HCT116 (cell line): Measurements from ENCODE around the gene GABRR3. TPM values are rescaled to one million over a fixed set of nuclear protein-coding genes. Genes with fewer than 3 reads are reported as not detected.

Source experiments
- ATAC-seq: fragments of 200-7000 bp; cut with Tn5 transposase; 2 replicates; pipeline ENCODE4 v1.9.1; 2020; ENCODE audit warnings: mild to moderate bottlenecking, moderate library complexity
- BruUV-seq: library from RNA; stranded (reverse); fragments of 400-500 nt; replicated peaks from 2 replicates; lab custom pipeline; 2021; lab: Mats Ljungman, UMichigan
- CTCF ChIA-PET: fragments of 300-600 bp; sonication (Branson Sonifier 250); formaldehyde crosslinking; loops from one replicate; lab custom pipeline; 2021; ENCODE audit warnings: antibody characterized with exemption; lab: Charles Lee
- POLR2A ChIA-PET: fragments of 300-600, 350-600 bp; sonication (Branson Sonifier 250); formaldehyde crosslinking; loops from one replicate; lab custom pipeline; 2021; ENCODE audit warnings: antibody characterized with exemption; lab: Charles Lee
- RAD21 ChIA-PET, 2 experiments: fragments of 300-600 bp; sonication (Branson Sonifier 250); formaldehyde crosslinking; loops; one replicate each; lab custom pipeline; 2023; ENCODE audit warnings: low total read pairs in 2 of 2; ENCODE audit not compliant: uncharacterized antibody in 2 of 2, unreplicated experiment in 2 of 2, low non-redundant PET in 1 of 2; lab: Charles Lee
- DNase-seq: peaks from one replicate; pipeline ENCODE4 v3.0.0-alpha.2; 2010; ENCODE audit warnings: low read depth, low spot score
- H2AFZ ChIP-seq: fragments of 200-600 bp; shearing (Covaris generic), sonication (generic); 2 replicates; pipeline ENCODE4 v1.6.1; 2017; ENCODE audit warnings: low read depth, mixed run types, mixed read lengths, antibody characterized with exemption, low read length; ENCODE audit not compliant: poor library complexity, severe bottlenecking
- H3K27ac ChIP-seq: 2 replicates; pipeline ENCODE4 v1.5.1; 2012; ENCODE audit warnings: low read depth, low read length
- H3K27me3 ChIP-seq: fragments of 200-600 bp; sonication (generic); 2 replicates; pipeline ENCODE4 v1.6.1; 2016; ENCODE audit warnings: mixed run types, low read length, mixed read lengths; ENCODE audit not compliant: insufficient read depth
- H3K36me3 ChIP-seq, 2 experiments: fragments of 200-500 bp in 1 of 2; fragments of 200-600 bp in 1 of 2; sonication (Bioruptor generic) in 1 of 2; sonication (generic) in 1 of 2; 2 replicates each; pipeline versions ENCODE4 v1.5.1 to v1.6.1; 2014 to 2016; ENCODE audit warnings: low read length in 2 of 2, inconsistent platforms in 1 of 2, mixed read lengths in 1 of 2, mixed run types in 1 of 2; ENCODE audit not compliant: insufficient read depth in 2 of 2, control insufficient read depth in 1 of 2
- H3K4me1 ChIP-seq, 2 experiments: fragments of 200-600 bp in 1 of 2; sonication (generic) in 1 of 2; 2 replicates each; pipeline versions ENCODE4 v1.5.1 to v1.6.1; 2012 to 2017; ENCODE audit warnings: low read length in 2 of 2, inconsistent platforms in 1 of 2, mild to moderate bottlenecking in 1 of 2, mixed read lengths in 1 of 2, mixed run types in 1 of 2, moderate library complexity in 1 of 2; ENCODE audit not compliant: insufficient read depth in 2 of 2, control insufficient read depth in 1 of 2
- H3K4me2 ChIP-seq: fragments of 200-600 bp; sonication (generic); 2 replicates; pipeline ENCODE4 v1.6.1; 2017; ENCODE audit warnings: mixed run types, low read length, mixed read lengths
- H3K4me3 ChIP-seq, 2 experiments: fragments of 200-600 bp in 1 of 2; sonication (generic) in 1 of 2; replicated peaks in 1 of 2; 2 replicates each; pipeline ENCODE4 v1.5.1; 2011 to 2016; ENCODE audit warnings: low read length in 2 of 2, control low read depth in 1 of 2, low read depth in 1 of 2, mild to moderate bottlenecking in 1 of 2, mixed read lengths in 1 of 2, mixed run types in 1 of 2
- H3K79me2 ChIP-seq: fragments of 200-600 bp; sonication (generic); 2 replicates; pipeline ENCODE4 v1.6.1; 2017; ENCODE audit warnings: mild to moderate bottlenecking, mixed run types, low read length, moderate library complexity, mixed read lengths; ENCODE audit not compliant: insufficient read depth
- H3K9ac ChIP-seq: fragments of 200-600 bp; sonication (generic); 2 replicates; pipeline ENCODE4 v1.6.1; 2016; ENCODE audit warnings: low read length, mixed read lengths
- H3K9me2 ChIP-seq: fragments of 200-600 bp; sonication (generic), shearing (Covaris generic); 2 replicates; pipeline ENCODE4 v1.6.1; 2017; ENCODE audit warnings: mixed run types, mild to moderate bottlenecking, moderate library complexity; ENCODE audit not compliant: insufficient read depth
- H3K9me3 ChIP-seq, 2 experiments: fragments of 200-500 bp in 1 of 2; fragments of 200-600 bp in 1 of 2; sonication (Bioruptor generic) in 1 of 2; sonication (generic) in 1 of 2; 2 replicates each; pipeline ENCODE4 v1.6.1; 2014 to 2017; ENCODE audit warnings: low read length in 2 of 2, mixed read lengths in 2 of 2, inconsistent platforms in 1 of 2, low read depth in 1 of 2, mild to moderate bottlenecking in 1 of 2, mixed run types in 1 of 2, moderate library complexity in 1 of 2; ENCODE audit not compliant: control insufficient read depth in 1 of 2, insufficient read depth in 1 of 2
- H4K20me1 ChIP-seq: fragments of 200-600 bp; sonication (generic), shearing (Covaris generic); 2 replicates; pipeline ENCODE4 v1.6.1; 2017; ENCODE audit warnings: mixed run types, mild to moderate bottlenecking, moderate library complexity; ENCODE audit not compliant: insufficient read depth
- ATF3 ChIP-seq: IDR thresholded peaks from 2 replicates; pipeline ENCODE4 v1.6.1; 2012
- CTCF ChIP-seq, 3 experiments: fragments of 200-600 bp in 1 of 3; sonication (generic) in 1 of 3; IDR thresholded peaks in 2 of 3; conservative IDR thresholded peaks in 1 of 3; 2 replicates each; pipeline ENCODE4 v1.5.1; 2012 to 2017; ENCODE audit warnings: low read depth in 2 of 3, low read length in 2 of 3, antibody characterized with exemption in 1 of 3, borderline replicate concordance in 1 of 3, control low read depth in 1 of 3, mild to moderate bottlenecking in 1 of 3, mixed read lengths in 1 of 3, mixed run types in 1 of 3, moderate library complexity in 1 of 3; ENCODE audit not compliant: insufficient read depth in 1 of 3
- ELF1 ChIP-seq: IDR thresholded peaks from 2 replicates; pipeline ENCODE4 v1.6.1; 2012; ENCODE audit warnings: low read depth, borderline replicate concordance
- JUND ChIP-seq: IDR thresholded peaks from 2 replicates; pipeline ENCODE4 v1.6.1; 2012
- MAX ChIP-seq: IDR thresholded peaks from 2 replicates; pipeline ENCODE4 v1.6.1; 2012
- POLR2A ChIP-seq: IDR thresholded peaks from 2 replicates; pipeline ENCODE4 v1.7.0; 2011; ENCODE audit warnings: borderline replicate concordance; ENCODE audit not compliant: insufficient read depth, insufficient read length; ENCODE audit errors: extremely low read depth
- SIN3A ChIP-seq: IDR thresholded peaks from 2 replicates; pipeline ENCODE4 v1.6.1; 2012; ENCODE audit warnings: low read depth
- SP1 ChIP-seq: IDR thresholded peaks from 2 replicates; pipeline ENCODE4 v1.6.1; 2012; ENCODE audit warnings: low read depth
- SRF ChIP-seq: IDR thresholded peaks from 2 replicates; pipeline ENCODE4 v1.6.1; 2012; ENCODE audit warnings: low read depth
- TCF7L2 ChIP-seq: IDR thresholded peaks from 2 replicates; pipeline ENCODE4 v1.7.0; 2011; ENCODE audit warnings: borderline replicate concordance, inconsistent platforms; ENCODE audit not compliant: insufficient read depth, insufficient read length; ENCODE audit errors: extremely low read depth
- ZFX ChIP-seq: fragments of 450-650 bp; IDR thresholded peaks from 2 replicates; pipeline ENCODE4 v1.6.1; 2017
- ZNF274 ChIP-seq: fragments of 200-500 bp; sonication (Bioruptor generic); IDR thresholded peaks from 2 replicates; pipeline ENCODE4 v1.6.1; 2014; ENCODE audit warnings: mild to moderate bottlenecking, low read depth, low read length, inconsistent platforms
- intact Hi-C: fragments of 100-400 bp; cut with micrococcal nuclease; formaldehyde crosslinking; loops from 2 replicates; pipeline ENCODE4 v1.10.0; 2022
- total RNA-seq: library from RNA; stranded (reverse); gene quantifications from one replicate; pipeline ENCODE4 v1.2.1, GENCODE V29; 2021; ENCODE audit not compliant: unreplicated experiment

Gene GABRR3
- total RNA-seq, 1 experiment from 2014 or later: not detected

- TF ChIP-seq CTCF (IDR thresholded peaks at IDR 0.05 in 2 of 3, conservative IDR thresholded peaks at IDR 0.05 in 1 of 3; ENCODE audit: borderline replicate concordance in 1 of 3, insufficient read depth in 1 of 3, low read depth in 2 of 3, low read length in 2 of 3) (no peak), ZNF274 (no peak), SP1 (no peak), ELF1 (no peak), POLR2A (no peak), ATF3 (no peak), JUND (no peak)
Measured at GRCh38 chr3:98027085-98027446, 8.0 kb downstream of the GABRR3 start (continued).

- Histone ChIP-seq H3K27me3 (no peaks in the 10 kb centered on the region), H3K9me2 (no peaks in the 10 kb centered on the region), H3K9ac (no peak overlapping the region), H3K4me3 (no peak overlapping the region), H3K79me2 (no peaks in the 10 kb centered on the region), H3K27ac (no peak overlapping the region), H2AFZ (no peak overlapping the region), H3K36me3 (no peaks in the 10 kb centered on the region), H3K4me1 (no peaks in the 10 kb centered on the region), H4K20me1 (no peaks in the 10 kb centered on the region), H3K4me2 (no peak overlapping the region), H3K9me3 (no peaks in the 10 kb centered on the region)
- RAD21 ChIA-PET: no interaction called here
- no peak for ATAC-seq
- CTCF ChIA-PET: no interaction called here
- DNase-seq: no peak
- intact Hi-C loops: no loop called here
- BruUV-seq: no TSS peak
- POLR2A ChIA-PET: no interaction called here
- TF ChIP-seq MAX (no peak), ZNF274 (no peak), SRF (no peak), JUND (no peak), SIN3A (no peak), ZFX (no peak), TCF7L2 (no peak)
Measured at GRCh38 chr3:98026425-98027084, 8.6 kb downstream of the GABRR3 start.
